HEK293T (cell line): Measurements from ENCODE around the gene TMUB1.

ENCODE experiments used
- ELF4 ChIP-seq: fragments of 450-650 bp; IDR thresholded peaks from 2 replicates; pipeline ENCODE4 v1.6.1; 2017; ENCODE audit warnings: antibody characterized with exemption
- FOXA1 ChIP-seq: fragments of 450-650 bp; IDR thresholded peaks from 2 replicates; pipeline ENCODE4 v1.6.1; 2016; ENCODE audit warnings: mild to moderate bottlenecking
- L3MBTL2 ChIP-seq: fragments of 450-650 bp; conservative IDR thresholded peaks from 2 replicates; pipeline ENCODE4 v1.6.1; 2016; ENCODE audit warnings: mild to moderate bottlenecking
- TARDBP ChIP-seq: fragments of 450-650 bp; IDR thresholded peaks from 2 replicates; pipeline ENCODE4 v1.6.1; 2016

- TF ChIP-seq TARDBP = no peak
- no peak for TF ChIP-seq L3MBTL2
- TF ChIP-seq FOXA1 = no peak
- TF ChIP-seq ELF4 = no peak
Observed at GRCh38 chr7:151117565-151117964, 34.3 kb upstream of the TMUB1 start.
